Measurements from ENCODE around the gene UMAD1.
"Not testable (repeated sequence)": the region's sequence is repeated elsewhere in the genome, so short reads cannot be mapped to it uniquely, and the experiment has no call there.

The UMAD1 gene

GRCh38 chr7:7652798-7653540, 12.4 kb downstream of the UMAD1 start:
- no peak for DNase-seq

- peak in 1 of 2 donors; percentile 18 for DNase-seq
Observed at GRCh38 chr7:7653593-7654187, 13.1 kb downstream of the UMAD1 start.

GRCh38 chr7:7654964-7655715, 14.6 kb downstream of the UMAD1 start:
- no peak for DNase-seq

GRCh38 chr7:7656459-7656858, 15.9 kb downstream of the UMAD1 start:
- not testable (repeated sequence) for DNase-seq

GRCh38 chr7:7662527-7662926, 22.0 kb downstream of the UMAD1 start:
- DNase-seq, result no peak

- no peak for DNase-seq
Observed at GRCh38 chr7:7664291-7664690, 23.7 kb downstream of the UMAD1 start.

- DNase-seq, result no peak
Observed at GRCh38 chr7:7665031-7665430, 24.5 kb downstream of the UMAD1 start.

GRCh38 chr7:7667187-7667586, 26.6 kb downstream of the UMAD1 start:
- no peak for DNase-seq

GRCh38 chr7:7668706-7669105, 28.2 kb downstream of the UMAD1 start:
- DNase-seq, result no peak

GRCh38 chr7:7670490-7670889, 29.9 kb downstream of the UMAD1 start:
- no peak for DNase-seq

- no peak for DNase-seq
Observed at GRCh38 chr7:7671361-7671760, 30.8 kb downstream of the UMAD1 start.

GRCh38 chr7:7672545-7673239, 32.1 kb downstream of the UMAD1 start:
- no peak for DNase-seq

GRCh38 chr7:7673240-7673550, 32.6 kb downstream of the UMAD1 start:
- no peak for DNase-seq

- DNase-seq, result no peak
Observed at GRCh38 chr7:7675686-7676085, 35.1 kb downstream of the UMAD1 start.

- DNase-seq, result not testable (repeated sequence)
Observed at GRCh38 chr7:7679640-7680039, 39.1 kb downstream of the UMAD1 start.

GRCh38 chr7:7681191-7681935, 40.8 kb downstream of the UMAD1 start:
- DNase-seq, result peak in 1 of 2 donors; percentile 50

GRCh38 chr7:7681936-7682329, 41.4 kb downstream of the UMAD1 start:
- no peak for DNase-seq

- DNase-seq, result no peak
Observed at GRCh38 chr7:7682861-7683260, 42.3 kb downstream of the UMAD1 start.

- DNase-seq, result no peak
Observed at GRCh38 chr7:7686811-7687508, 46.4 kb downstream of the UMAD1 start.

- DNase-seq, result no peak
Observed at GRCh38 chr7:7687800-7688199, 47.2 kb downstream of the UMAD1 start.

- DNase-seq, result no peak
Observed at GRCh38 chr7:7688310-7688709, 47.8 kb downstream of the UMAD1 start.

- DNase-seq, result no peak
Observed at GRCh38 chr7:7688956-7689355, 48.4 kb downstream of the UMAD1 start.
